IPS-15b (cell line): ENCODE measurements around the gene SSR3.

Experiments used
- H3K27me3 ChIP-seq: one replicate; pipeline ENCODE4 v1.6.1; 2013; ENCODE audit warnings: low read length; ENCODE audit not compliant: control insufficient read depth, insufficient read depth
- H3K36me3 ChIP-seq: one replicate; pipeline ENCODE4 v1.6.1; 2013; ENCODE audit warnings: low read length; ENCODE audit not compliant: control insufficient read depth, insufficient read depth
- H3K4me1 ChIP-seq: one replicate; pipeline ENCODE4 v1.6.1; 2013; ENCODE audit warnings: mild to moderate bottlenecking, low read length; ENCODE audit not compliant: control insufficient read depth, insufficient read depth
- H3K4me3 ChIP-seq: one replicate; pipeline ENCODE4 v1.5.1; 2013; ENCODE audit warnings: low read depth, low read length
- H3K9ac ChIP-seq: one replicate; pipeline ENCODE4 v1.6.1; 2013; ENCODE audit warnings: low read depth, mild to moderate bottlenecking, low read length
- H3K9me3 ChIP-seq: one replicate; pipeline ENCODE4 v1.6.1; 2013; ENCODE audit warnings: mild to moderate bottlenecking, low read length; ENCODE audit not compliant: control insufficient read depth, insufficient read depth

The SSR3 gene

GRCh38 chr3:156548041-156548687 lies 6.8 kb downstream of the SSR3 start:
- Histone ChIP-seq H3K36me3 (peaks cover 14% of the 10 kb centered on the region), H3K4me3 (no peak overlapping the region), H3K9me3 (no peaks in the 10 kb centered on the region), H3K9ac (no peak overlapping the region), H3K4me1 (no peaks in the 10 kb centered on the region), H3K27me3 (no peaks in the 10 kb centered on the region)

- no peaks in the 10 kb centered on the region for H3K9me3 ChIP-seq
- H3K9ac ChIP-seq: no peak overlapping the region
- no peaks in the 10 kb centered on the region for H3K27me3 ChIP-seq
- H3K36me3 ChIP-seq: peaks cover 14% of the 10 kb centered on the region
- H3K4me1 ChIP-seq: no peaks in the 10 kb centered on the region
- H3K4me3 ChIP-seq: no peak overlapping the region
These were observed 7.3 kb downstream of the SSR3 start for GRCh38 chr3:156547637-156548036.

- no peaks in the 10 kb centered on the region for H3K4me1 ChIP-seq
- peaks cover 11% of the 10 kb centered on the region for H3K36me3 ChIP-seq
- H3K9ac ChIP-seq: no peak overlapping the region
- H3K9me3 ChIP-seq: no peaks in the 10 kb centered on the region
- H3K27me3 ChIP-seq: no peaks in the 10 kb centered on the region
- H3K4me3 ChIP-seq: no peak overlapping the region
These were observed 11.8 kb downstream of the SSR3 start for GRCh38 chr3:156543043-156543555.

- Histone ChIP-seq H3K4me3 (no peak overlapping the region), H3K4me1 (no peaks in the 10 kb centered on the region), H3K36me3 (peaks cover 6% of the 10 kb centered on the region), H3K27me3 (no peaks in the 10 kb centered on the region), H3K9ac (no peak overlapping the region), H3K9me3 (no peaks in the 10 kb centered on the region)
These were observed 12.5 kb downstream of the SSR3 start for GRCh38 chr3:156542101-156543042.

GRCh38 chr3:156539802-156540201 lies 15.1 kb downstream of the SSR3 start:
- no peak overlapping the region for H3K9ac ChIP-seq
- no peak overlapping the region for H3K4me3 ChIP-seq
- H3K4me1 ChIP-seq: peaks cover 6% of the 10 kb centered on the region
- H3K9me3 ChIP-seq: no peaks in the 10 kb centered on the region
- H3K36me3 ChIP-seq: peaks cover 3% of the 10 kb centered on the region
- no peaks in the 10 kb centered on the region for H3K27me3 ChIP-seq

- Histone ChIP-seq H3K27me3 (no peaks in the 10 kb centered on the region), H3K9me3 (no peaks in the 10 kb centered on the region), H3K9ac (no peak overlapping the region), H3K4me1 (peaks cover 7% of the 10 kb centered on the region), H3K4me3 (no peak overlapping the region), H3K36me3 (peaks cover 3% of the 10 kb centered on the region)
These were observed 15.9 kb downstream of the SSR3 start for GRCh38 chr3:156539051-156539450.

- H3K9me3 ChIP-seq: no peaks in the 10 kb centered on the region
- peaks cover 14% of the 10 kb centered on the region for H3K4me1 ChIP-seq
- H3K36me3 ChIP-seq: peaks cover 3% of the 10 kb centered on the region
- H3K9ac ChIP-seq: no peak overlapping the region
- H3K4me3 ChIP-seq: no peak overlapping the region
- no peaks in the 10 kb centered on the region for H3K27me3 ChIP-seq
These were observed 18.2 kb downstream of the SSR3 start for GRCh38 chr3:156536524-156537316.

- Histone ChIP-seq H3K27me3 (no peaks in the 10 kb centered on the region), H3K9me3 (no peaks in the 10 kb centered on the region), H3K4me1 (peaks cover 14% of the 10 kb centered on the region), H3K36me3 (peaks cover 3% of the 10 kb centered on the region), H3K9ac (no peak overlapping the region), H3K4me3 (no peak overlapping the region)
These were observed 19.1 kb downstream of the SSR3 start for GRCh38 chr3:156535798-156536197.

- Histone ChIP-seq H3K27me3 (no peaks in the 10 kb centered on the region), H3K36me3 (peaks cover 3% of the 10 kb centered on the region), H3K9ac (no peak overlapping the region), H3K4me1 (peaks cover 14% of the 10 kb centered on the region), H3K4me3 (no peak overlapping the region), H3K9me3 (no peaks in the 10 kb centered on the region)
These were observed 19.7 kb downstream of the SSR3 start for GRCh38 chr3:156535162-156535627.

- Histone ChIP-seq H3K36me3 (no peaks in the 10 kb centered on the region), H3K27me3 (no peaks in the 10 kb centered on the region), H3K9ac (no peak overlapping the region), H3K4me3 (no peak overlapping the region), H3K9me3 (no peaks in the 10 kb centered on the region), H3K4me1 (peaks cover 14% of the 10 kb centered on the region)
These were observed 21.7 kb downstream of the SSR3 start for GRCh38 chr3:156533205-156533604.

GRCh38 chr3:156532730-156533129 lies 22.2 kb downstream of the SSR3 start:
- Histone ChIP-seq H3K9me3 (no peaks in the 10 kb centered on the region), H3K27me3 (no peaks in the 10 kb centered on the region), H3K36me3 (no peaks in the 10 kb centered on the region), H3K4me3 (no peak overlapping the region), H3K9ac (no peak overlapping the region), H3K4me1 (peaks cover 14% of the 10 kb centered on the region)
